ENCODE results near the gene DHX38.

Gene DHX38

DNA sequence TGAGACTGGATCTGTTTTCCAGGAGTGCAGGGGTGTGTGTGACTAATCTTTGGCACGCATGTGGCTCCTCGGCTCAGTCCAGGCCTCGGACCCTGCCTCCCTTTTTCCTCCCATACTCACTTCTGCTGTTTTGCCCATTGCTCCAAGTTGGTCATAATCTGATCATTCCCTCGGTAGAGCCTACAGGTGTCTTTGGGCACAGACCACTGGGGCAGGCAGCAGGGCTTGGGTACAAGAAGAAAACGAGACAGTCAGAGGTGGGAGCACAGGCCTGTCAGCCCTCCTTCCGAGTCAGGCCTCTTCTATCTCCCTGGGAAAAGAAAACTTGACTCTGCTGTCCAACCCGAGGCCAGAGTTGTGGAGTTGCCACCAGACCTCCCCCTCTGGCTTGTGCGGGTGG, 29.8 kb downstream of the DHX38 start:
- DNase-seq: no peak

DNA sequence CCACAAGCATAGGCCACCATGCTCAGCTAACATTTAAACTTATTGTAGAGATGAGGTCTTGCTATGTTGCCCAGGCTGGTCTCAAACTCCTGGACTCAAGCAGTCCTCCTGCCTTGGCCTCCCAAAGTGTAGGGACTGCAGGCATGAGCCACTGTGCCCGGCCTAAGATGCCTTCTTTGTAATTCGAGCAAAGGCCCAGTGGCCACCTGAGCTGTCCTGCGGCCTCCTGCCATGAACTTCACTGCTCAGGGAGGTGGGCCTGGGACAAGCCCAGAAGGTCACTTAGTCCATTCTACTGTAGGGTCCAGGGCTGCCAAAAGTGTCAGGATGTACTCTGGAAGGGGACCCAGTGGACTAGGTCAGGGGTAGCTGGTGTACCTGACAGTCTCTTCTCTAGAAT, 30.5 kb downstream of the DHX38 start:
- DNase-seq: no peak

DNA sequence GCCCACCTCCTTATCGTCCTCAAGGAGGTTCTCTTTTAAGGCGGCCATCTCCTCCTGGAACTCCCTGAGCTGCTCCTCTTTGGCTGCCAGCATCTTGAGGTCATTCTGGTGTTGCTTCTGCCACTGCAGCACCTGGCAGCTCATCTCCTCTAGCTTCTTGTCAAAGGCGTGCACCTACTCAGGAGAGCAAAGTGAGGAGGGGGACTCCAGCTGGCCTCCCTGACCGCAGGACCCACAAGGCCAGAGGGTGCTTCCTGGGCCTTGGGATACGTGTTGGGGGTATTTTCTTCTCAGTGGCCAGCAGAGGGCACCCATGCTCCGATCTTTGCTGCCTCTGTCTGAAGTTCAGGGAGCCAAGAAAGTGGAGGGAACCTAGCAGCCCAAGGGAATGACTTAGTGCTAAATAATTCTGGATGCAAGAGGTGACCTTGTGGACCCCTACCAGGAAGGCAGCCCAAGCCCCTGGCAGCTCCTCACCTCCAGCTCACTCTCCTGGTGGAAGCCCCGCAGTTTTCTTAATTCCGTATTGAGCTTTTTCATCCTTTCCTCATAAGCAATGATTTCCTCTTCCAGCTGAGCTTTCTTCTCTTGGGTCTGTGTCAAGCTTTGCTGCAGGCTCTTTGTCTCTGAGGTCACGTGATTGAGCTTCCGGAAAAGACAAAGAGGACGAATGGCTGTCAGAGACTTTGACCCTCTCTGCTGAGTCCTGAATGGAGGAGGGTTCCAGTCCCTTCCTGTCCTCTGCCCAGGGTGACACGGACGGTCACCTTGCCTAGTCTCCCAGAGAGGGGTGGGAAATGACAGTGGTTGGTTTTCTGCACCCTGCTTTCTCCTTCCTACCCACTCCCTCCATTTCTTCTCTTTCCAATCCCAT, 31.4 kb downstream of the DHX38 start:
- DNase-seq: peak; percentile 28 to 87 (median 68)

DNA sequence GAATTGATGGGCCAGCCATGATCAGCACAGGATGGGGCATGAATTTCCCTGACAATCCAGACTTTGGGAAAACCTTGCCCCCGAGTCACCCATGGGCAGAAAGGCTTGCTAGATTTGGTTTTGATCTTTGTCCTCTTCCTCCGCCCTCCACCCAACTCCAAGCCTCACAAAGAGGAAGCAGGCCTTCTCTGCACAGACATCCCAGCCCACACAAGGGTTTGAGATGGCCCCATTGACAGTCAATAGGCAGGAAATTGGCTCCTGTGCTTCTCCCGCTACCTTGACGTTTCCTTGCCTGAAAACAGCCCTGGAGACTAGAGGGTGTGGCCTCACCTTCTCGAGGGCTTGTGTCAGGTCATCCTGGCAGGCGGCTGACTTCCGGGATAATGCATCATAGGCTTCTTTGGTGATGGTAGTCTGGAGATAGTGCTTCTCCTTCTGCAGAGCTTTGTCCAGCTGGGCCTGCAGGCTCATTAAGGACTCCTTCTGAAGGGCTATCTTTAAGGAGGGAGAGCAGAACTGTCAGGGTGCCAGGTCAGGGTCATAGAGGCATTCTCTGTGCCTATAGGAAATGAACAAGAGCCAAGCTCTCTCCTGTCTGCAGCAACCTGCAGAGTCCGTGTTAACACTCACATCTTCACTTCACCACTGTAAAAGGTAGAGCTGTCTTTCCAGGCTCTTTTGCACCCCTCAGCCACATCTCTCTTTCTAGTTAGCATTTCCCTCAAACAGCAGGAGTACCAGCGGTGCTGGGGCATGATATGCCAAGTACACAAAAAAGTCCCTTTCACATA, 32.2 kb downstream of the DHX38 start:
- no peak for DNase-seq

DNA sequence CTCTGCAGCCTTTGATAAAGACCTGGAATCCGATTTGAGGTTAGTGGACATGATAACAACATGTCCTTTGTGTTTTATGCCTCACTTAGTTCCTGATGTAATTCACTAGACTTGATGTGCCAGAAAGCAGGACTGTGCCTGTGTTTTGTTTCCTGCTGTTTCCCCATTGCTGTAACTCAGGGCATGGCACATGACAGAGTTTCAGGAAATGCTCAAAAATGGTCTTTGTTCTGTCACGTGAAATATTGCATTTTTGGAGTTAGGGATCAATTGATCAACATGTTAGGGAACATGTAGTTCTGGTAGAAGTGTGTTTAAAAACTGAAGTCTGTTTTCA, 32.8 kb downstream of the DHX38 start:
- DNase-seq: peak in 1 of 3 experiments; percentile 4

DNA sequence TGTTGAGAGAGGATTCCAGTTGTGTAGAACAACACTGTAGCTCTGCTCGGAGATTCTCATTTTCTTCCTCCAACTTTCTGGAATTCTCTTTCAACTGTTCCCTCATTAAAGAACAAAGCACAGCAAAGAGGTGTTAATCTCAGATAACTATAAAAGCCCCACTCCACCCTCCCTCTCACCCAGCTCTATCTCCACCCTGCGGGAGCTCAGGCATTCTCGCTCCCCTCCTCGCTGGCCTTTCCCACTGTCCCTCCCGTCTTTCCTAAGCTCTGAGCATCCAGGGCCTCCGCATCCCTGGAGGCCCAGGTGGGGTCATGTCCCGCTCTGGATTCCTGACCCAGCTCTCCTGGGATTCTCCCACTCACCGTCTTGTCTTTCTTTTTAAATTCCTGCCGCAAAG, 35.1 kb downstream of the DHX38 start:
- DNase-seq: no peak

DNA sequence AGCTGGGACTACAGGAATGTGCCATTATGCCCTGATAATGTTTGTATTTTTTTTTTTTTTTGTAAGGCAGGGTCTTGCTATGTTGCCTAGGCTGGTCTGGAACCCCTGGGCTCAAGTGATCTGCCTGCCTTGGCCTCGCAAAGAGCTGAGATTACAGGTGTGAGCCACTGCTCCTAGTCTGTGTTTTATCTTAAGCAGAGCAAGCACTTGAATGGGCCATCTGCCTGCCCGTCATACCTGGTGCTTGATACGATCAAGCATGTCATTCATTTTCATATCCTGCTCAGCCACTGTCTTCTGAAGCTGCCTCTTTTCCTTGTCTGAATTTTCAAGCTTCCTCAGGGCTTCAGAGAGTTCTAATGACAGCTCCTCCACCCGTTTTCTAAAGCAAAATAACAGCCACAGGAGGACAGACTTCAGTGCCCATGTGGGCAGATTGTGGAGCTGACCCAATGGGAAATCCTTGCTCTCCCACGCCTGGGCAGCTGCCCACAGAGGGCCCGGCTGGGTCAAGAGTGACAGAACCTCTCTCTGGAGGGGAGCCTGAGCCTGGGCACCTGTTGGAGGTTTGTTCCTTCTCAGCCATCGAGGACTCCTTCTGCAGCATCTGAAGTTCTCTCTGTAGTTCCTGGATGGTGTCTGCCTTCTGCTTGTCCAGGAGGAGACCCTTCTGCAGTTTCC, 36.5 kb downstream of the DHX38 start:
- DNase-seq: no peak

DNA sequence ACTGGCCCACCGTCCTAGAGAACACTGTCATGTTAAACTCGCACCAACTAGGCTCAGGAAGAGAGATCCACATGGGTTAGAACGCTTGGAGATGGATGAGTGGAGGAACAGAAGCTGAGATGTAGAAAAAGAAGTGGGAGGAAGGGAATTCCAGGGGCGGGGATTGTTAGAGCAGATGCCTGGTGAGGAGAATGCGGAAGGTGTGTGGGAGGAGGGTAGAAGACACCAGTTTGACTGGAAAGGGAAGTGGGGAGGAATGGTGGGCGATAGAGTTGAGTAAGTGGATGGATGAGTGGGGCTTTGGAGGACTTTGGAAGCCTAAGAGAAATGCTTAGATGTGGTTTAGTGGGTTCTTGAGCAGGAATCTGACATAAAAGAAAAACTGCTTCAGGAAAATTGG, 37.4 kb downstream of the DHX38 start:
- no peak for DNase-seq

DNA sequence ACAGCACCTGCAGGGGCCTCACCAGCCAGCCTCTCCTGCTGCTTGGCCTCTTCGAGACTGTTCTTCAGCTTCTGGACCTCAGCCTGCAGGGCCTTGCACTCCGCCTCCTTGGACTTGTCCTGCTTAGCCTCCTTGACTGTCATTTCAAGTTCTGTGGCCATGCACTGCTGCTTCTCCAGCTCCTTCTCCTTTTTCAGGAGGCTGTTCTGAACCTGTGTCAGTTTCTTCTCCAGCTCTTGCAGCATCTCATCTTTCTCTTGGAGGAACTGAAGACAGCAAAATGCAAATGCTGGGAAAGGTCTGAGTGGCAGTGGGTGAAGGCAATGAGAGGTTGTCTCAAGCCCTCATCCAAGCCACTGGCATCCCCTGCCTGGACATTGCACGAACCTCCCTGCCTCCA, 39.1 kb downstream of the DHX38 start:
- no peak for DNase-seq

DNA sequence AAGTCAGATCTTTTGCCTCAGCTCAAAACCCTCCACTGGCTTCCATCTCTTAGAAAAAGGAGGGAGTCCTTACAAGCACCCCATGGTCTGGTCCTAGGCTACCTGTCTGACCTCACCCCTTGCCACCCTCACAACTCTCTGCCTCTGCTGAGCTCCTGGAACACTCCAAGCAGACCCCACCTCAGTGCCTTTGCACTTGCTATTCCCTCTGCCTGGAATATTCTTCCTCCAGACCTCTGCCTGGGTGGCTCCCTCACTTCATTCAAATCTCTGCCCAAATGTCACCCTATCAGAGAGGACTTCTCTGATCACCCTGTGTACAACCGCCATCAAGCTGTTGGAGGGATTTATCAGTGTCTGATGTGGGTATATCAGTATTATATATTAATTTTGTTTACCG, 40.9 kb downstream of the DHX38 start:
- no peak for DNase-seq

DNA sequence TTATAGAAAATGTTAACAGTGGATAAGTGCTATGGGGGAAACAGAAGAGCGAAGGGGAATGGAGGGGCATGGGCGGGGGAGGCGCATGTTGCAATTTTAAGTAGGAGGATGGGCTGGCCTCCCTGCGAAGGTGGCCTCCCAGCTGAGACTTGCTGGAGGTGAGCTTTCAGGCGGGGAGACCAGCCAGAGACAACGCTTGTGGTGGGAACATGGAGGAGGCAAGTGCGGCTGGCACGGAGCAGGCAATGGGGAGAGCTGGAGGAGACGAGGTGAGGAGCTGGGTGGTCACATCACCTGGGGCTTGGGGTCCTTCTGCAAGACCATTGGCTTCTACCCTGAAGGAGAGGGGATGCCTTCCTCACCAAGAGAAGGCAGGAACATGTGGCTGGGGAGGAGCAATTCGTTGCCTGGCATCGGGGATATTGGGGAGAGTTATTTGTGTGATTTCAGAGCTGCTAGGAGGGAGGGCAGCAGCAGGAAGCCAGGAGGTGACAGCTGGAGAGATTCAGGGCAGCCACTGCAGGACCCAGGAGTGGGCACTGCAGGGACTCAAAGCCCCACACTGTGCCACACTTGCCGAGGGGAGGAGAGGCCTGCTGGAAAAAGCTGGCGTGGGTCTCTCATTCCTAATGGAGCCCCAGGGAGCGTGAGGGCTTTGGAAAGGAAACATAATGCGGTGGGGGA, 43.9 kb downstream of the DHX38 start:
- no peak for DNase-seq

DNA sequence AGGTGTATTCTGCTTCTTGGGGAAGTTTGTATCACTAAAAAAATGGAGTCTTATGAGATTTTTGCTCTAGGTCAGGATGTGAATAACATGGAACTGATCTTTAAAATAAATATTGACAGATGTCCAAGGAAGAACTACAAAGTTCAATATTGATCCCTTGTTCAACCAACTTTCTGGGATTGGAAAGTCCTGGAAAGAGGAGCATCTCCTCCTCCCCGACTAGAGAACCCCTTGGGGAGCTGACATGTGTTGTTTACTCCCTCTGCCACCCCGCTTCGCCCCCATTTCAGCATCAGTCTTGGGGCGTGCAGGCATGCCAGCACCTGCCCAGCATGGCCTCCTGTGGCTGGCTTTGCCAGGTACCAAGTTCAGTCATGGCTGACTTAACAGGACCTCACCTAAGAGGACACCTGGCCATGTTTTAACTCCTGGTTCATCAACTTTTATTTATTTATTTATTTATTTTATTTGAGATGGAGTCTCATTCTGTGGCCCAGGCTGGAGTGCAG, 44.5 kb downstream of the DHX38 start:
- no peak for DNase-seq

DNA sequence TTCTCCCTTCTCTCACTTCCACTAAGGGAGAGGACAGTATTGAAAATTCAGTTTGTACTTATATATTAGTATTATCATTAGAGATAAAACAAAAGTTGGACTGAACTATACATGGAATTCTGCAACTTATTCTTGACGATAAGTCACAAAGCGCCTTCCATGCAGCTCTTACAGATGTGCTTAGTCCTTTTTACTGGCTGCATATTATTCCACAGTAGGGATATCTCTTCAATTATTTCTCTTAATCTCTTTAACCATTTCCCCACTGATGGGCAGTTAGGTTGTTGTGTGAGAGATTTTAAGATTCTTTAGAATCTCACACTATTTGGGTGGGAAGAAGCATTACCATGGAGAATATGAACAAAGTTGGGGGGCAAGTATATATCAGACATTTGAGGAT, 46.3 kb downstream of the DHX38 start:
- DNase-seq: no peak

DNA sequence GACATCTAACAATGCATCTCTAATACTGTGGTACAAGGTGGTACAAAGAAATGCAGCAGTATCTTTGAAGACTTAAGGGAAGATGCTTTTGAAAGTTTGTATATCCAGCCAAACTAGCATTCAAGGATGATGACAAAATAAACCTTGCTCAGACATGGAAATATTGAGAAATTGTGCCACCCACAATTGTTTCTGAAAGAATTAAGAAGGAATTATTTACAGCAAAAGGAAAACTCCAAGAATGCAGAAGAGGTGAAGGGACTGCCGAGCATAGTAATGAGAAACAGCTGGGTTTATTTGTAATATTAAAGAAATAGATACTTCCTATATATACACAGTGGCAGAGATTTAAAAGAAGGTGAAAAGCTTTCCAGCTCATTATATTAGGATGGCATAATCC, 48.8 kb downstream of the DHX38 start:
- no peak for DNase-seq

DNA sequence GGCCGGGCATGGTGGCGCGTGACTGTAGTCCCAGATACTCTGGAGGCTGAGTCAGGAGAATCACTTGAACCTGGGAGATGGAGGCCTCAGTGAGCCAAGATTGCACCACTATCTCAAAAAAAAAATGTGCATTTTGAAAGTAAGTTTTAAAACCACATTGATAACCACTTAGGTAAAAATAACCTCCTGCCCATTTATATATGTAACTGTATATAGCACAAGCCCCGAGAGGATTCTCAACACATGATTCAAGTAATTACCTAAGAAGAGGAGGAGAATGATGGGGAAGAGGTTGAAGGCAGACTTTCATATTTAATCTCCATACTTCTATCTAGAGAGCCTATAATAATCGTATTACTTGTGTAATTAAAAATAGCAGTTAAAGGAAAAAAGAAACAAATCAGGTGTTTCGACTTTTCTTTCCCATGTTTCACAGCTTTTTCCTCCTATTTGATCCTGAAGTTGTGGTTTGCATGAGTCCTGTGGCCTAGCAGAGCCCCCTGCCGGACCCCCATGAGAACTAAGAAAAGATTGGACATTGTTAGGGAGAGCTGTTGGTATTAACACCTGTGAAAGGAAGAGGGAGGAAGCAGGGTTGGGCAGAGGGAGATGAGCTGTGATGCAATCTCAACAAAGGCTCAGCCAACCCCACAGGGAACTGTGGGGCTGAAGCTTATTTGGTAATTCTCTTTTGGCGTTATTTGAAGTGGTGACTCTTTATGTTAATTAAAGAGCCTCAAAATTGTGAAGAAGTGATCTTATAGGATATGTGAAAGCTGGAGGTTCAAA, 56.2 kb downstream of the DHX38 start:
- no peak for DNase-seq

DNA sequence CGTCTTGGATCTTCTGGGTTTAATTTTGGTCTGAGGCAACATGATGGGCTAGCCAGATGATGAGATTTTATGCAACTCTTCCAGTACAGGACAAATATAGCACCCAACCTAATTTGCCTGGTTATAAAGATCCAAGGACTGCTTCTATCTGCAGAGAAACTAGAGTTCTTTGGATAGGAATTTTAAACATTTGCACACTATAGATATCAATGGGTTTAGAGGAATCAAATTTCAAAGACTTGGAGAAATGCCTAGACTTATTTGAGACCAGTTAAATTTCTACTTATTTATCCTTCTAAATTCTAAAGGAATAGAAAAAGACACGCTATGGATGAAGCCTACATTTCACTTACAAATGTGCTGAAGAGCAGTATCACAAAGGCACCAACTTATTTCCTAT, 65.7 kb downstream of the DHX38 start:
- no peak for DNase-seq

DNA sequence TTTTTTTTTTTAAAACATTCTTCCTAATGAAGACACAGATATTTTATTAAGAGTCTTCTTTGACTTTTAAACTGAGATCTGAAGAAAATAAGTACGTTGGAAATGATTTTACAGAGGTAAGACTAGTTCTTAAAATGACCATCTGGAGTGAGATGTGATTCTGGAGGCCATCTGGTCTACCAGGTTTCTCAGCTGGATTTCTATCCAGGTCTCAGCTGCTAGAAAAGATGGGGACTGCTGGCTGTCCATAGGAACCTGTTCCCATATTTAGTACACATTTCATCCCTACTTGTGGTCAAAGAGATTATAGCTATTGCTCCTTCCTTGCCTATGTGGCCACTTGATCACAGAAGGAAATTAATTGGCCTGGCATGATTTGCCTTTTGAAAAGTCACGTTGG, 66.2 kb downstream of the DHX38 start:
- DNase-seq: no peak

DNA sequence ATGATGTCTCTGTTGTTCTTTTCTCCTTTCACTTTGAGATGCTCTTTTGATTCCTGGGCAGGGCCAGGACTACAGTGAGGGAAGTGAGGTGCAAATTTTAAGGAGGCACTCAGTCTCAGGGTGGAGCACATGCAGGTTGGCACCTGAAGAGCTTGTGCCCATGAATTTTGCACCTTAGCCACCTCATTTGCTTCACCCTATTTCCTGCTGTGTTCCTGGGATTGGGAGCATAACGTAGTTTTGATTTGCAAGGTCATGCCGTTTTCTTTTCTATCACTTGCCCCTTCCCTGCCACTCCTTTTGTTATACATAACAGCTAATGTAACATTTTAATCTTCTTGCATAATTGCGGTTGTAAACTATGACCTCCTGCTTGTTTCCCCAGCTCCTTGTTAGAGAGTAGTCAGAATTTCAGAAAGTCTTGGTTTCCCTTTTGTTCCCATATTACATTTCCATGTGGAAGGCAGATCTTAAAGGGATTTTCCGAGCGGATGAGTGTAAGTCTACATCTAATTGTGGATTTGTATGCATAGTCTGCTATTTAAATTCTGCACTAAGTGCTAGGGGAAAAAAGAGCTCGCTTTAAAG, 68.6 kb downstream of the DHX38 start:
- DNase-seq: no peak
